NCI-H510A treated with DMSO at 0.1 percent for 48 hours (cell line): ENCODE measurements around the gene UCN.
"Not testable (repeated sequence)": the region's sequence is repeated elsewhere in the genome, so short reads cannot be mapped to it uniquely, and the experiment has no call there.

Experiments
- DNase-seq: peaks from one replicate; lab custom pipeline; 2025; lab: John Stamatoyannopoulos, UW

Gene UCN

GRCh38 chr2:27314709-27315108 lies 6.5 kb upstream of the UCN start:
- DNase-seq, result no peak

- no peak for DNase-seq
Observed at GRCh38 chr2:27313882-27314645, 5.8 kb upstream of the UCN start.

GRCh38 chr2:27312152-27312551 lies 3.9 kb upstream of the UCN start:
- no peak for DNase-seq

GRCh38 chr2:27309651-27310050 lies 1.4 kb upstream of the UCN start:
- no peak for DNase-seq

DNA sequence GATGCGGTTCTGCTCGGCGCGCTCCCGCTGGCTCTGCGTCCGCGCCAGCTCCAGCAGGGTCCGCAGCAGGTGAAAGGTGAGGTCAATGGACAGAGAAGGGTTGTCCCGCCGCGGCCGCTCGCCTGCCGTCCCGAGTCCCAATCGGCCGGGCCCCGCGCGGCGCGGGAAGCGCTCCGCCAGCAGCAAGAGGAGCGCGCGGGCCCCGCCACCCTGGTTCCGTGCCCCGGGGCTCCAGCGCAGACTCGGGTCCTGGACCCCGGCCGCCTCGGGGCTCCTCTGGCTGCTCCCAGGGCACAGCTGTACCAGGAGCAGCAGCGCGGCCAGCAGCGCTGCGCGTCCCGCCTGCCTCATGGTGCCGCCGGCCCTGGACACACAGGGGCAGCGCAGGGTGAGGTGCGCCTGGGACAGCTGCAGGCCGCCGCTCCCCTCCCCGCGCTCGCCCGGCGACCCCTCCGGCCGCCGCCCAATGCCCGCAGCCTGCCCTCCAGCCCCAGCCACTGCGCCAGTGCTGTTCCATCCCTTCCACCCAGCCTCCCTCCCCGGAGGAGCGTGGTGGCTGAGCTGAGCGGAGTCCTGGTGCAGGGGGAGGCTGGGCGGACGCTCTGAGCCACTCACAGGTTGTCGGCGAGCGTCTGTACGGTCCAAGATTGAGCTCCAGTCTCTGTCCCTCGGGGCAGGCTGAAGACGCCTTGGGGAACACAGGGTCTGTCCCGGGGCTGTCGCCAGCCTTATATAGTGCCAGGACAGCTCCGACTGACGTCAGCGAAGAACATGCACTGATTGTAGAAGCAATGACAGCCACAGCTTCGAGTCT lies 493 bp downstream of the UCN start:
- DNase-seq, result no peak

GRCh38 chr2:27307287-27307544 lies 1.0 kb downstream of the UCN start:
- DNase-seq, result no peak

DNA sequence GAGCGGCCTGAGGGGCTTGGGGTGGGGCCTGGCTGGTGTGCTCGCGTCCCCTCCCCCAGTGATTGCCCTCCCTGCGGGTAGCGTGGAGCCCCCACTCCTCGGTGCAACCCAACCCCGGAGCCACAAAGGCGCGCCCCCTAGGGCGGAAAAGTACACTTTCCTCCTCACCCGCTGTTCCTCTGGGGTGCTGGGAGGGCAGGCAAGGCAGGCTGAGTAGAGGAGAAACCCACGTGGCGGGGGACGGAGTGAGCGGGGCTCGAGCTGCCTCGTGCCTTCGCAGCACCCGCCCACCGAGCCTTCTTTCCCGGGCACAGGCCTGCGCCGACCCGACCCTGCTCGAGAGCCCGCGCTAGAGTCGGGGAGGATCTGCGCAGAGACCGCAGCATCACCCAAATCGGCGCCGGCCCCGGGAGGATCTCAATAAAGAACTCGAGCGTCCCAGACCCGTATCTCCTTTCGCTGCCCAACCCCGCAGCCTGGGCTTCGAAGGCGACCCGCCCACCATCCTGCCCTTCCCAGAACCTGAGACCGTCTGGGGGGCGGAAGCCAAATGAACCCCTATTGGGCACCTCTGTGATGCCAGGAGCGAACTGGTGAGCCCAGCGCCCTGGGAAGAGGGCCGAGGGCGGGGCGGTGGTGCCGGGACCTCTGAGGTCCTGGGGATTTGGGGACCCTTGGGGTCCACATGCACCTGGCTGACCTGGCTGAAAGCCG lies 1.5 kb downstream of the UCN start:
- no peak for DNase-seq

DNA sequence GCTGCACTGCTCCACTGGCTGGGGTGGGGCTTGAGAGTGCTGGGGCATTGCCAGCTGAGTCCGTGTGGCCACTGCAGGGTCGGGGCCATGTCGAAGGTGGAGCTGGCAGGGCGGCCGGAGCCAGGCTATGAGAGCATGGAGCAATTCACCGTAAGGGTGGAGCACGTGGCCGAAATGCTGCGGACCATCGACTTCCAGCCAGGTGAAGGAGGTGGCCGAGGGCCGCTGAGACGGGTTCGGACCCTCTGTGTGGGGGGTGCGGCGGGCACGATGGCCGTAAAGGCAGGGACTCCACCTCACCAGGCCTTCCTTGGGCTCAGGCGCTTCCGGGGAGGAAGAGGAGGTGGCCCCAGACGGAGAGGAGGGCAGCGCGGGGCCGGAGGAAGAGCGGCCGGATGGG lies 2.1 kb downstream of the UCN start:
- DNase-seq, result no peak

DNA sequence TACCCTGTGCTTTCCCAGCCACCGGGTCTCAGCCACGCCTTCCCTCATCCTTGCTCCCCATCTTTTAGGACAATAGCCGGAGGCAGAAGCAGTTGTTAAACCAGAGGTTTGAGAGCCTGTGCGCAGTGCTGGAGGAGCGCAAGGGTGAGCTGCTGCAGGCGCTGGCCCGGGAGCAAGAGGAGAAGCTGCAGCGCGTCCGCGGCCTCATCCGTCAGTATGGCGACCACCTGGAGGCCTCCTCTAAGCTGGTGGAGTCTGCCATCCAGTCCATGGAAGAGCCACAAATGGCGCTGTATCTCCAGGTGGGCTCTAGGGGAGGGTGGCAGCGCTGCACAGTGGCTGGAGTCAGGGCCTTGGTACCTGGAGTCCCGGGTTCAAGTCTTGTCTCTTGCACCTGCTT lies 2.7 kb downstream of the UCN start:
- no peak for DNase-seq

DNA sequence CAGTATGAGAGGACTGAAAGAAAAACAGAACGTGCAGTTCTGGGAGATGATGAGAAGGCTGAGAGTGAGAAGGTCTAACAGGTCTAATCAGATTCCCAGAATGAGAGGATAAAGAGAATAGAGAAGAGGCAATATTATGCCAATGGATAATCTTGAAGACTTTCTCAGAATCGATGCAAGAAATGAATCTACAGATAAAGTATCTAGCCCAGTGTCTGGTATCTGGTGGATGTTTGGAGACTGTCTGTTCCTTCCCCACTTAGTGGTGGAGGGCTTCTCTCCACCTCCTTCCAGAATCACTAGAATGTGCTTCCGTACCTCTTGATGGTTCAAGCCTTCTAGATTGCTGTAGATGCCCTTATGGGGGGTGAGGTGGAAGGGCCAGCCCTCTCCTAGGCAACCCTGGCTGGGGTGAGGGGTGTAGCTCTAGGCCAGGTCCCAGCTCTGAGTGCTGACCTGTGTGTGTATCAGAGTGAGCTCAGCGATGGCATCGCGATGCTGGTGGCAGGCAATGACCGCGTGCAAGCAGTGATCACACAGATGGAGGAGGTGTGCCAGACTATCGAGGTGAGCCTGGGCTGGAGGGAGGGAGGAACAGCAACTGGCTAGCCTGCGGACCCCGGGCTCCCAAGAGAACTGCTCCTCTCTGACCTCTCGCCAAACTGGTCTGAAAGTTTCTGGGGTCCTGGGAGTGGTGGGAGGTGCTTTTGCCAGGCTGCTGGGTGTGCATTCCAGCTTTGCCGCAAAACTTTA lies 3.6 kb downstream of the UCN start:
- no peak for DNase-seq

- peak; percentile 80 for DNase-seq
Observed at GRCh38 chr2:27303093-27304025, 4.9 kb downstream of the UCN start.

DNA sequence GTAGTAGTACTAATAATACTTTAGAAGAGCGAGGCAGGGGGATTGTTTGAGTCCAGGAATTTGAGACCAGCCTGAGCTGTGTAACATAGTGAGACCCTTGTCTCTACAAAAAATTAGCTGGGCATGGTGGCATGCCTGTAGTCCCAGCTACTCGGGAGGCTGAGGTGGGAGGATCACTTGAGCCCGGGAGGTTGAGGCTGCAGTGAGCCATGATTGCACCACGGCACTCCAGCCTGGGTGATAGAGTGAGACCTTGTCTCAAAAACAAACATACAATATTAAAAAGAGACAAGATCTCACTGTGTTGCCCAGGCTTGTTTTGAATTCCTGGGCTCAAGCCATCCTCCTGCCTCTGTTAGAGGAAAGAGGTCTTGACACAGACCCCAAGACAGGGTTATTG lies 7.6 kb downstream of the UCN start:
- DNase-seq, result not testable (repeated sequence)

DNA sequence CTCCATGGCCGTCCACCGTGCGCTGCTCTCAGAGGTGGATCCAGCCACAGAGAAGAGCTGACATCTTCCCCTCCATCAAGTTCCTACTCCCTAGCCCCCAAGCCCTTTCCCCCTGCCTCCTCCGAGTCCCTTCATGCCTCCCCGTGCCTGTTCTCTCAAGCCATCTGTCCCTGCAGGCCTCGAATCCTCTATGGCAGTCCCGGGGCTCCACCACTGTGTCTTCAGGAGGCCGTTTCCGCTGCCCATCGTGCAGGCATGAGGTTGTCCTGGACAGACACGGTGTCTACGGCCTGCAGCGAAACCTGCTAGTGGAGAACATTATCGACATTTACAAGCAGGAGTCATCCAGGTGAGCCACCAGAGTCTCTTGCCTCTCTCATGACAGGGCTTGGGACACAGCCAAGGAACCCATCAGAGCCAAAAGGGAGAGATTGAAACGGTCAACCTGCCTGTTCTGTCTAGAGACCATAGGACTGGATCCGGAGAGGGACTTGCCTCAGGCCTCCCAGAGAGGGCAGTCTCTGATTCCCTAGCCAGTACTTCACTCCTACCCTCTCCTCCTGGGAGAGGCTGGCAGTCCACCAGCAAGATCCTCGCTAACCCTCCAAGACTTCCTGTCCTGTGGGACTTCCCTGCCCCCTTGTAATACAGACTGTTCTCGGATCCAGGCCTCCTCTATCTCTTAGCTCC lies 9.7 kb downstream of the UCN start:
- DNase-seq, result no peak

DNA sequence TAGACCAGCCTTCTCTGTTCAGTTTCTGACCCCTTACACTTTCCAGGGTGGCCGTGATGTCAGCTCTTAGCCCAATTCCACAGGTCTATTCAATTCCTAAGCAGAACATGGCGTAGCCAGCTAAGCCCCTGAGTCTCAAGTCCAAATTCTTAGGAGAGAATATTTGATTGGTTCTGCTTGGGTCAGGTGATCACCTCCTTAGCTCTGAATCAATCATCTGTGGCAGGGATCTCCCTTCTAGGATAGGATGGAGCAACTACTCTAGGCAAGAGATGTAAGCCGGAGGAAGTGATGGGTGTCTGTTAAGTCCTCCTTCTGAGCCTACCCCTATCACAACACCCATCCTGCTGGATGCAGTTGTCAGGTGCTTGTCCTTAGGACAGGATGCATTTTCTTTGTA lies 11.1 kb downstream of the UCN start:
- DNase-seq, result no peak

DNA sequence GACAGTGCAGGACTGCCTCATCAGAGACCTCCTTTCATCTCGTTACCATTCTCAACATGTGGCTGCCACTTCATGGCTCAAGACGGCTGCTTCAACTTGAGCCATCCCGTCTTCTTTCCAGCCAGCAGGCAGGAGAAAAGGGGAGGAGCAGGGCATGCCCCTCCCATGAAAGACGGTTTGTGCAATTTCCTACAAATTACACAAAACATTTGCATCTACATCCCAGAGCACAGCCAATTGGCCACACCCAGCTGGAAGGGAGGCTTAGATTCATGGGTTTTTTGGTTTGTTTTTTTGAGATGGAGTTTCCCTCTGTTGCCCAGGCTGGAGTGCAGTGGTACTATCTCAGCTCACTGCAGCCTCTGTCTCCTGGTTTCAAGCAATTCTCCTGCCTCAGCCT lies 11.8 kb downstream of the UCN start:
- no peak for DNase-seq

DNA sequence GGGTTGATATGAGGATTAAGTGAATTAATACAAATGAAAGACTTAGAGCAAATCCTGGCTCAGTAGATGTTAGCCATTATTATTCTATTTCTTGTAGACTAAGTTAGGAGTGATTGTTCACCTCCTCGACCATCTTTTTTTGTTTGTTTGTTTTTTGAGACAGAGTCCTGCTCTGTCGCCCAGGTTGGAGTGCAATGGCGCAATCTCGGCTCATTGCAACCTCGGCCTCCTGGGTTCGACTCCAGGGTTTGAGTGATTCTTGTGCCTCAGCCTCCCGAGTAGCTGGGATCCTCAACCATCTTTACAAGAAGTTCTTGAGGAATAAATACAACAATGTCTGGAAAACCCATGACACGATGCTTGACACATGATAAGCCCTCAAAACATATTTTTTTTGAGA lies 13.3 kb downstream of the UCN start:
- no peak for DNase-seq

DNA sequence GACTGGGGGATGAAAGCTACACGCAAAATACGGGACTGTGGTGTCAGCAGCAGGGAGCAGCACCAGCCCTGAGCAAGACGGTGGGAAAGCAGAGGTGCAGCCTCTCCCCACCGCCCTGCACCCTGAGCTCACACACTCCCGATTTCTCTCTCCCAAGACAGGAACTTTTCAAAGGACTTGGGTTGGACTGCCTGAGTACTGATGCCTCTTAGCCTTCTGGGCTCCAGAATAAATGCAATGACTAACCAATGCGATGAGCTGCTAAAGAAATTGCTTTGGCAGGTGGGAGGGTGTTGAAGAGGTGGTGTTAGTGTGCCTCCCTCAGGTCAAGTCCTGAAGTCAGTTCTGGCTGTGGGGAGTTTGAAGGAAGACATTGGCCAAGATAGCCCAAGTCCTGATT lies 16.4 kb downstream of the UCN start:
- no peak for DNase-seq

GRCh38 chr2:27290549-27290948 lies 17.7 kb downstream of the UCN start:
- no peak for DNase-seq

DNA sequence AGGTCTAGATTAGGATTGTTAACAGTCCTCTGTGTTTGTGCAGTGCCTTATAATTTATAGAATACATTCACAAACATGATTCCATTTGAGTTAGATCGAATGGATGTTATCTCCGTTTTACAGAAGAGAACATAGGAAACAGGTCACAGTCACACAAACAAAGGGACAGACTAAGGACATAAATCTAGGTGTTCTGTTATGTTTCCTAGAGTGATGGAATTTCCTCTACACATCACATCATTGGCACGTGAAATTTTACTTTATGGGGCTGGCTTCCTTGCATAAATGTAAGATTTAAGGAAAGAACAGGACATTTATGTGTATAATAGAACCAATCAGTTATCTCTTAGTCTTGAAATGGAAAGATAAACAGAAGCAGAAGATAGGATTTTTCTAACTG lies 19.6 kb downstream of the UCN start:
- DNase-seq, result no peak

GRCh38 chr2:27285481-27285880 lies 22.8 kb downstream of the UCN start:
- no peak for DNase-seq

DNA sequence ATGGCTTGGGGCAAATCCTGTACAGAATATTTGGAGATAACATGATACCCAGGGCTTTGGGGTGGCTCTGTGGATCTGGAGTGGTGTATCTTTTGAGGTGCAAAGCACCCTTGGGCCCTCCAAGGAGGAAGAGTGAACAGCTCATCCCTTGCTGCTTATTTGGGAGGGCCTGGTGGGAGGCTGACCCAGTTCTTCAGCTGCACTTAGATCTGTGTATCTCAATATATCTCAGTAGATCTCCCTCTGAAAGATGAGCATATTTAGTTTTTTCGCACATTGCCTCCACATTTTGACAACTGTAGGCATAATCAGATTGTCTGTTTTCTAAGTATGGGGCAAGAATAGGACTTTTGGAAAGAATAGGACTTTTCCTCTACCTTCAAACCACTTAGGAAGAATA lies 23.2 kb downstream of the UCN start:
- no peak for DNase-seq
